Type B pancreatic cell (in vitro differentiated cells): ENCODE data around the gene CCN5. TPM values are rescaled to one million over a fixed set of nuclear protein-coding genes. Genes with fewer than 3 reads are reported as not detected.
"Not testable (repeated sequence)": the region's sequence is repeated elsewhere in the genome, so short reads cannot be mapped to it uniquely, and the experiment has no call there.

Source experiments
- DNase-seq: peaks from one replicate; pipeline ENCODE4 v3.0.0; 2021; ENCODE audit warnings: mixed read lengths; ENCODE audit not compliant: unreplicated experiment; ENCODE audit errors: extremely low spot score
- H3K27ac Mint-ChIP-seq: 2 replicates; pipeline ENCODE4 v1.8.0; 2021; ENCODE audit warnings: mild to moderate bottlenecking, mixed read lengths
- H3K27me3 Mint-ChIP-seq: 2 replicates; pipeline ENCODE4 v1.8.0; 2021; ENCODE audit warnings: mixed read lengths
- H3K36me3 Mint-ChIP-seq: 2 replicates; pipeline ENCODE4 v1.8.0; 2021; ENCODE audit warnings: mixed read lengths
- H3K4me1 Mint-ChIP-seq: one replicate; pipeline ENCODE4 v1.8.0; 2021; ENCODE audit warnings: mixed read lengths; ENCODE audit not compliant: unreplicated experiment
- H3K4me3 Mint-ChIP-seq: 2 replicates; pipeline ENCODE4 v1.8.0; 2021; ENCODE audit warnings: mild to moderate bottlenecking, mixed read lengths
- H3K9me3 Mint-ChIP-seq: 2 replicates; pipeline ENCODE4 v1.8.0; 2021; ENCODE audit warnings: mixed read lengths
- long read RNA-seq: library from polyadenylated mRNA; unstranded; transcript quantifications from one replicate; pipeline ENCODE4 v2.0.0, GENCODE V29; 2020
- total RNA-seq: library from RNA; stranded (reverse); gene quantifications from 2 replicates; pipeline ENCODE4 v1.2.1, GENCODE V29; 2021; ENCODE audit warnings: low replicate concordance
- TF ChIP-seq, protein P1 (sequence below): fragments of 200-600 bp; sonication (generic); conservative IDR thresholded peaks from 2 replicates; pipeline ENCODE4 v1.5.0; 2021; ENCODE audit warnings: antibody characterized with exemption, mild to moderate bottlenecking

Gene CCN5, protein sequence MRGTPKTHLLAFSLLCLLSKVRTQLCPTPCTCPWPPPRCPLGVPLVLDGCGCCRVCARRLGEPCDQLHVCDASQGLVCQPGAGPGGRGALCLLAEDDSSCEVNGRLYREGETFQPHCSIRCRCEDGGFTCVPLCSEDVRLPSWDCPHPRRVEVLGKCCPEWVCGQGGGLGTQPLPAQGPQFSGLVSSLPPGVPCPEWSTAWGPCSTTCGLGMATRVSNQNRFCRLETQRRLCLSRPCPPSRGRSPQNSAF
- total RNA-seq = not detected in 2 replicates
- long read RNA-seq = 0 reads

DNA sequence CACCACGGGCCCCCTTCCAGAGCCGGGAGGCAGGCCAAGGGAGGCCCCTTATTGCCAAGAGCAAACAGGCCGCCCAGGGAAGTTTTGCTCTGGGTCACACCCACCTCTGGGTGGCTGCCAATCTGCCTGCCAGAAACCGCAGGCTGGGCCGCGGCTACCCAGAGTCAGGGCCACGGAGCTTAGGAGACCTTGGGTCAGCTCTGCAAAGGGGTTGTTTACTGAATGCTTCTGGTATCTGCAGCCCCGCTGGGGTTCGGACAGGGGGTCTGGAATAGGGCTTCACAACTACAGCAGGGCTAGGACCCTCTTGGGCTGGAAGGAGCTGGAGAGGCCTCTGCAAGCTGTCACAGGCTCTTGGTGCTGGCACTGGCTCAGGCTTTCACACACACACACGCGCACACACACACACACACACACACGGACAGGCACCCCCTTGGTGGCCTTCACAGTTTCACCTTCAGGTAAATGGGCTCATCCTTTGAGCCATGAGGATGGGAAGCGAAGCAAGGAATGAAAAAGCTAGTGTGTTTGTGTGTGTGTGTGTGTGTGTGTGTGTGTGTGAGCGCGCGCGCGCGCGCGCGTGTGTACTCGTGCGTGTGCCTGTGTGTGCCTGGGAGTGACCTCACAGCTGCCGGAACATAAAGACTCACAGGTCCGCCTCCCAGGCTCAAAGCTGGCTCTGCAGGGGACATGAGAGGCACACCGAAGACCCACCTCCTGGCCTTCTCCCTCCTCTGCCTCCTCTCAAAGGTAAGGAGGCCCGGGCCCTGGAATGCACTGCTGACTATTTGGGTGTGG lies at the start of gene CCN5:
Gene CCN5 (plus strand): TSS at position 669 of the 798 bp plus-strand sequence. CDS start 22 bp downstream, at position 691.
- H3K4me3 Mint-ChIP-seq = no peak within 1 kb of the TSS
- H3K36me3 Mint-ChIP-seq = no peaks in the 10 kb centered on the region
- H3K9me3 Mint-ChIP-seq = no peaks in the 10 kb centered on the region
- no peak for DNase-seq
- no peaks in the 10 kb centered on the region for H3K4me1 Mint-ChIP-seq
- H3K27me3 Mint-ChIP-seq = no peaks in the 10 kb centered on the region
- TF ChIP-seq, protein P1, sequence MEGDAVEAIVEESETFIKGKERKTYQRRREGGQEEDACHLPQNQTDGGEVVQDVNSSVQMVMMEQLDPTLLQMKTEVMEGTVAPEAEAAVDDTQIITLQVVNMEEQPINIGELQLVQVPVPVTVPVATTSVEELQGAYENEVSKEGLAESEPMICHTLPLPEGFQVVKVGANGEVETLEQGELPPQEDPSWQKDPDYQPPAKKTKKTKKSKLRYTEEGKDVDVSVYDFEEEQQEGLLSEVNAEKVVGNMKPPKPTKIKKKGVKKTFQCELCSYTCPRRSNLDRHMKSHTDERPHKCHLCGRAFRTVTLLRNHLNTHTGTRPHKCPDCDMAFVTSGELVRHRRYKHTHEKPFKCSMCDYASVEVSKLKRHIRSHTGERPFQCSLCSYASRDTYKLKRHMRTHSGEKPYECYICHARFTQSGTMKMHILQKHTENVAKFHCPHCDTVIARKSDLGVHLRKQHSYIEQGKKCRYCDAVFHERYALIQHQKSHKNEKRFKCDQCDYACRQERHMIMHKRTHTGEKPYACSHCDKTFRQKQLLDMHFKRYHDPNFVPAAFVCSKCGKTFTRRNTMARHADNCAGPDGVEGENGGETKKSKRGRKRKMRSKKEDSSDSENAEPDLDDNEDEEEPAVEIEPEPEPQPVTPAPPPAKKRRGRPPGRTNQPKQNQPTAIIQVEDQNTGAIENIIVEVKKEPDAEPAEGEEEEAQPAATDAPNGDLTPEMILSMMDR = no peak
- no peak within 1 kb of the TSS for H3K27ac Mint-ChIP-seq

GRCh38 chr20:44666066-44666465 lies 49.1 kb upstream of the CCN5 start:
- DNase-seq = no peak
- Mint-ChIP-seq H3K4me1 (no peaks in the 10 kb centered on the region), H3K27me3 (no peaks in the 10 kb centered on the region), H3K9me3 (no peaks in the 10 kb centered on the region), H3K27ac (no peak overlapping the region), H3K4me3 (no peak overlapping the region), H3K36me3 (no peaks in the 10 kb centered on the region)
- TF ChIP-seq, protein P1 = no peak

- not testable (repeated sequence) for H3K4me1 Mint-ChIP-seq, H3K9me3 Mint-ChIP-seq, H3K4me3 Mint-ChIP-seq, DNase-seq, H3K36me3 Mint-ChIP-seq, H3K27me3 Mint-ChIP-seq, H3K27ac Mint-ChIP-seq
Observed at GRCh38 chr20:44670851-44671250, 44.3 kb upstream of the CCN5 start.

- not testable (repeated sequence) for H3K27ac Mint-ChIP-seq, H3K36me3 Mint-ChIP-seq, H3K27me3 Mint-ChIP-seq, H3K4me3 Mint-ChIP-seq, H3K9me3 Mint-ChIP-seq, DNase-seq, H3K4me1 Mint-ChIP-seq
Observed at GRCh38 chr20:44671541-44671940, 43.6 kb upstream of the CCN5 start.

GRCh38 chr20:44672318-44672902 lies 42.8 kb upstream of the CCN5 start:
- H3K27me3 Mint-ChIP-seq, H3K4me1 Mint-ChIP-seq, H3K36me3 Mint-ChIP-seq, DNase-seq, H3K27ac Mint-ChIP-seq, H3K4me3 Mint-ChIP-seq, H3K9me3 Mint-ChIP-seq: not testable (repeated sequence)

GRCh38 chr20:44678242-44678641 lies 36.9 kb upstream of the CCN5 start:
- Mint-ChIP-seq H3K4me3 (peak overlapping the region; percentile 58), H3K9me3 (no peaks in the 10 kb centered on the region), H3K36me3 (no peaks in the 10 kb centered on the region), H3K4me1 (peaks cover 9% of the 10 kb centered on the region), H3K27me3 (no peaks in the 10 kb centered on the region), H3K27ac (peak overlapping the region; percentile 85)
- no peak for DNase-seq
- TF ChIP-seq, protein P1 = no peak
